MCF 10A (cell line): ENCODE measurements around the gene ARHGAP15. TPM values are rescaled to one million over a fixed set of nuclear protein-coding genes. Genes with fewer than 3 reads are reported as not detected.

Experiments used
- BruUV-seq: library from RNA; stranded (reverse); fragments of 400-500 nt; replicated peaks from 2 replicates; lab custom pipeline; 2021; lab: Mats Ljungman, UMichigan
- CTCF ChIA-PET: fragments of 300-600 bp; sonication (Branson Sonifier 250); formaldehyde crosslinking; extraction: SDS; loops from one replicate; lab custom pipeline; 2021; ENCODE audit warnings: antibody characterized with exemption, inconsistent platforms; lab: Yijun Ruan, JAX
- POLR2A ChIA-PET: fragments of 300-600, 350-650 bp; sonication (Branson Sonifier 250); formaldehyde crosslinking; extraction: SDS; loops from one replicate; lab custom pipeline; 2020; ENCODE audit warnings: antibody characterized with exemption, inconsistent platforms; lab: Yijun Ruan, JAX
- DNase-seq: peaks from one replicate; pipeline ENCODE4 v3.0.0-alpha.2; 2018; ENCODE audit not compliant: unreplicated experiment
- H3K27ac Mint-ChIP-seq: one replicate; pipeline ENCODE4 v1.8.0; 2022; ENCODE audit warnings: mild to moderate bottlenecking, low read depth, mixed read lengths; ENCODE audit not compliant: unreplicated experiment
- H3K27me3 Mint-ChIP-seq: one replicate; pipeline ENCODE4 v1.8.0; 2022; ENCODE audit warnings: mixed read lengths; ENCODE audit not compliant: insufficient read depth, unreplicated experiment
- H3K36me3 Mint-ChIP-seq: one replicate; pipeline ENCODE4 v1.8.0; 2022; ENCODE audit warnings: mild to moderate bottlenecking, moderate library complexity, mixed read lengths; ENCODE audit not compliant: insufficient read depth, unreplicated experiment
- H3K4me1 Mint-ChIP-seq: one replicate; pipeline ENCODE4 v1.8.0; 2022; ENCODE audit warnings: mixed read lengths; ENCODE audit not compliant: insufficient read depth, unreplicated experiment
- H3K4me3 Mint-ChIP-seq: one replicate; pipeline ENCODE4 v1.8.0; 2022; ENCODE audit warnings: mild to moderate bottlenecking, moderate library complexity, mixed read lengths; ENCODE audit not compliant: unreplicated experiment
- H3K9me3 Mint-ChIP-seq: one replicate; pipeline ENCODE4 v1.8.0; 2022; ENCODE audit warnings: mixed read lengths; ENCODE audit not compliant: unreplicated experiment
- intact Hi-C: fragments of 100-400 bp; cut with micrococcal nuclease; formaldehyde crosslinking; loops from 2 replicates; pipeline ENCODE4 v1.14.1; 2022
- total RNA-seq: library from RNA; stranded (reverse); gene quantifications from 2 replicates; pipeline ENCODE4 v1.2.3, GENCODE V29; 2022
- TF ChIP-seq, protein P1 (sequence below): fragments of 200-600 bp; IDR thresholded peaks from one replicate; pipeline ENCODE4 v1.8.0; 2022; ENCODE audit warnings: antibody characterized with exemption, mild to moderate bottlenecking; ENCODE audit not compliant: unreplicated experiment

ARHGAP15 gene
- total RNA-seq, 1 experiment from 2014 or later, result not detected

DNA sequence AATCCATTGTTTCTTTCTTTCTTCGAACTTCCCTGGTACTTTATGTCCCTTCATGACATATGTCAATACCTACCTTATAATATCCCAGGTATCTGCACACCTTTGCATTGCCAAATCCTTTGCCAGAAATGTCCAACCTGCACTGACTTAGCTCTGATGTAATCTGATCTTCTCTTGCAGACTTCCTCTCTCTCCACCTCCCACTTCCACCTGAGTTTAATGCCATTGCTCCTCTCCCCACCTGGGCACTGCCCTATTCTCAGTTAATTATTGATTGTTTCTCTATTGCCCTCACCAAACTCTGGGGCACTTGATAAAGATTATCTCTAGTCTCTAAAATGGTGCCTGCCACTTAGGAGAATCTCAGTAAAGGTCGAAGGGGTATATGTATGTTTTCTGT lies 23.0 kb downstream of the ARHGAP15 start:
- no peak overlapping the region for H3K4me3 Mint-ChIP-seq
- TF ChIP-seq, protein P1, sequence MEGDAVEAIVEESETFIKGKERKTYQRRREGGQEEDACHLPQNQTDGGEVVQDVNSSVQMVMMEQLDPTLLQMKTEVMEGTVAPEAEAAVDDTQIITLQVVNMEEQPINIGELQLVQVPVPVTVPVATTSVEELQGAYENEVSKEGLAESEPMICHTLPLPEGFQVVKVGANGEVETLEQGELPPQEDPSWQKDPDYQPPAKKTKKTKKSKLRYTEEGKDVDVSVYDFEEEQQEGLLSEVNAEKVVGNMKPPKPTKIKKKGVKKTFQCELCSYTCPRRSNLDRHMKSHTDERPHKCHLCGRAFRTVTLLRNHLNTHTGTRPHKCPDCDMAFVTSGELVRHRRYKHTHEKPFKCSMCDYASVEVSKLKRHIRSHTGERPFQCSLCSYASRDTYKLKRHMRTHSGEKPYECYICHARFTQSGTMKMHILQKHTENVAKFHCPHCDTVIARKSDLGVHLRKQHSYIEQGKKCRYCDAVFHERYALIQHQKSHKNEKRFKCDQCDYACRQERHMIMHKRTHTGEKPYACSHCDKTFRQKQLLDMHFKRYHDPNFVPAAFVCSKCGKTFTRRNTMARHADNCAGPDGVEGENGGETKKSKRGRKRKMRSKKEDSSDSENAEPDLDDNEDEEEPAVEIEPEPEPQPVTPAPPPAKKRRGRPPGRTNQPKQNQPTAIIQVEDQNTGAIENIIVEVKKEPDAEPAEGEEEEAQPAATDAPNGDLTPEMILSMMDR, result no peak
- H3K4me1 Mint-ChIP-seq, result peaks cover 7% of the 10 kb centered on the region
- no peaks in the 10 kb centered on the region for H3K36me3 Mint-ChIP-seq
- intact Hi-C loops, result no loop called here
- POLR2A ChIA-PET, result no interaction called here
- H3K27ac Mint-ChIP-seq, result no peak overlapping the region
- no peaks in the 10 kb centered on the region for H3K9me3 Mint-ChIP-seq
- CTCF ChIA-PET, result interaction anchor here (0.6 to 1.3 kb wide), 2 partner anchors 11 to 64 kb away, joined by 3 read pairs; no protein-coding TSS in a partner anchor
- no peak for DNase-seq
- no TSS peak for BruUV-seq
- peaks cover 10% of the 10 kb centered on the region for H3K27me3 Mint-ChIP-seq

DNA sequence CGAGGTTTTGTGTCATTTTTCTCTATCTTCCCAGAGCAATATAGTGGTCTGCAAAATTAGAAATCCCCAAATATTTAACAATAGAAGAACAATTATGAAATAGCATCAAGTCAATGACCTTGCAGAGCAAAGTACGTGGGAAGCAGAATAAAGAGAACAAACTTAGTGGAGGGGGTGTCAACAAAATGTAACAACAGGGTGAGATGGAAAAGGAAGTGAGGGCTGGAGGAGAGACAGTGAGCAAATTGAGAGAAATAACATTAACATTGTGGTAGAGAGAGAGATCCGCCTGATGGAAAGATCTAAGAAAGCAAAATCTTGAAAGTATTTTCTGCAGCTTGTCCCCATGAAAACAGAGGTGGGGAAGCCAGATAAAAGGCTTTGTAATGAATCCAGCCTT lies 23.4 kb downstream of the ARHGAP15 start:
- H3K4me1 Mint-ChIP-seq, result peaks cover 7% of the 10 kb centered on the region
- no peak overlapping the region for H3K27ac Mint-ChIP-seq
- TF ChIP-seq, protein P1, result no peak
- no peak overlapping the region for H3K4me3 Mint-ChIP-seq
- ChIA-PET POLR2A (no interaction called here), CTCF (interaction anchor here (0.6 to 1.3 kb wide), 2 partner anchors 10 to 64 kb away, joined by 3 read pairs; no protein-coding TSS in a partner anchor)
- DNase-seq, result no peak
- no TSS peak for BruUV-seq
- intact Hi-C loops, result no loop called here
- H3K27me3 Mint-ChIP-seq, result peaks cover 10% of the 10 kb centered on the region
- no peaks in the 10 kb centered on the region for H3K36me3 Mint-ChIP-seq
- no peaks in the 10 kb centered on the region for H3K9me3 Mint-ChIP-seq

DNA sequence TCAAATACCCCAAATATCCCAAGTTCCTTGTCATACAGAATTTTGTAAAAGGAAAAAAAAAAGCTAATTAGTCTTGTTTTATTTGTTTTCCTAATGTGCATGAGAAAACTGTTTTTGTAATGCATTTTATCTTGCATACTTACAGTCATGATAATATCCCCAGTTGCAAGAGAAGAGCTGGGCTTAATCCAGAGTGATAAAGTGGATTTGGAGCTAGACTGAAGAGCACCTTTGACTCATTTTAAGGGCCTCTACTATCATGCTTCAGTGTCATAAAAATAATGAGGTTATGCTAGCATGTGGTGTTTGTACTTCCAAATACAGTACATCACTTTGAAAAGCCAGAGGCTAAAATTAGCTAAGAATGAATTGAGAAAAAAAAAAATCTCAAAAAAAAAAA lies 26.4 kb downstream of the ARHGAP15 start:
- intact Hi-C loops, result no loop called here
- Mint-ChIP-seq H3K9me3 (no peaks in the 10 kb centered on the region), H3K4me3 (no peak overlapping the region), H3K27me3 (peaks cover 10% of the 10 kb centered on the region), H3K27ac (no peak overlapping the region), H3K4me1 (peaks cover 7% of the 10 kb centered on the region), H3K36me3 (no peaks in the 10 kb centered on the region)
- POLR2A ChIA-PET, result no interaction called here
- no TSS peak for BruUV-seq
- no peak for DNase-seq
- TF ChIP-seq, protein P1, result no peak
- CTCF ChIA-PET, result interaction anchor here (0.7 to 2.3 kb wide), 5 partner anchors 17 to 1507 kb away, joined by 3 to 5 read pairs (median 3); no protein-coding TSS in a partner anchor

DNA sequence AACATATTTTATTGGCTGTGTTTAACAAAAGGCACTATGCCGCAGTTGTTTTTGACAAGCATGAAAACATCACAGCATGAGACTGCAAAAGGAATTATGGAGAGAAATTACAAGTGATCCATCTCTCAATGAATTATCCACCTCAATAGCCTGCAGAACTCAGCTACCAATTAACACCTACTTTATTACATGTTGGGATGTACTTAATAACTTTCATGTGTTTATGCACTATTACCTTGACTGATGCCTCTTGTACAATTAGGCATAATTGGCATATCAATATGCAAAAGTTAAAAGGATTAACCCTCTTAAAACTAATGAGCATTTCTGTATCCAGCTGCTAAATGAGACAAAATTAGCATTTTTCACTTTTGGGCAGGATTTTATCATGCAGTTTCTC lies 27.8 kb downstream of the ARHGAP15 start:
- BruUV-seq, result no TSS peak
- Mint-ChIP-seq H3K27me3 (peaks cover 22% of the 10 kb centered on the region), H3K27ac (no peak overlapping the region), H3K4me1 (peaks cover 5% of the 10 kb centered on the region), H3K4me3 (no peak overlapping the region), H3K9me3 (no peaks in the 10 kb centered on the region), H3K36me3 (no peaks in the 10 kb centered on the region)
- ChIA-PET CTCF (interaction anchor here (1.0 to 2.3 kb wide), 5 partner anchors 11 to 102 kb away, joined by 4 to 6 read pairs (median 5); no protein-coding TSS in a partner anchor), POLR2A (interaction anchor here (1.0 kb wide), 1 partner anchor 15 kb away, joined by 3 read pairs; no protein-coding TSS in a partner anchor)
- intact Hi-C loops, result no loop called here
- TF ChIP-seq, protein P1, result no peak
- DNase-seq, result no peak
